ENCODE data around the gene IHH.

- TF ChIP-seq CTCF (IDR thresholded peaks at IDR 0.05), result no peak
- no peak for TF ChIP-seq POLR2A (IDR thresholded peaks at IDR 0.05)
Observed at GRCh38 chr2:219049282-219049681, 11.4 kb downstream of the IHH start.

Data from uterus (tissue), 2 donors.